Measurements from ENCODE around the gene DHX9.

Gene DHX9

GRCh38 chr1:182817802-182818201 is 21.3 kb upstream of the DHX9 start:
- peaks cover 4 to 8% of the 10 kb centered on the region in 2 donors for H3K36me3 Mint-ChIP-seq
- peaks cover 4 to 5% of the 10 kb centered on the region in 2 donors for H3K27me3 Mint-ChIP-seq
- no peak for DNase-seq
- peaks cover 7 to 11% of the 10 kb centered on the region in 2 donors for H3K4me1 Mint-ChIP-seq
- peak; percentile 72 to 82 for ATAC-seq (replicated peaks)
- H3K9me3 Mint-ChIP-seq = no peaks in the 10 kb centered on the region
- no peak overlapping the region for H3K27ac Mint-ChIP-seq
- H3K4me3 Mint-ChIP-seq = no peak overlapping the region

GRCh38 chr1:182823220-182823619 is 15.9 kb upstream of the DHX9 start:
- H3K4me3 Mint-ChIP-seq = no peak overlapping the region
- H3K27me3 Mint-ChIP-seq = peaks cover 5 to 8% of the 10 kb centered on the region in 2 donors
- ATAC-seq (replicated peaks) (no peak), DNase-seq (no peak)
- peaks cover under 1 to 2% of the 10 kb centered on the region in 2 donors for H3K4me1 Mint-ChIP-seq
- H3K36me3 Mint-ChIP-seq = peaks cover 0 to 2% of the 10 kb centered on the region in 2 donors
- H3K9me3 Mint-ChIP-seq = no peaks in the 10 kb centered on the region
- no peak overlapping the region for H3K27ac Mint-ChIP-seq

GRCh38 chr1:182826892-182827291 is 12.3 kb upstream of the DHX9 start:
- ATAC-seq (replicated peaks) (no peak), DNase-seq (no peak)
- no peak overlapping the region for H3K4me3 Mint-ChIP-seq
- H3K27me3 Mint-ChIP-seq = peaks cover 0 to 8% of the 10 kb centered on the region in 2 donors
- H3K27ac Mint-ChIP-seq = no peak overlapping the region
- H3K36me3 Mint-ChIP-seq = peaks cover 0 to 2% of the 10 kb centered on the region in 2 donors
- peaks cover 7 to 10% of the 10 kb centered on the region in 2 donors for H3K4me1 Mint-ChIP-seq
- no peaks in the 10 kb centered on the region for H3K9me3 Mint-ChIP-seq

- Mint-ChIP-seq H3K4me3 (peak overlapping the region; percentile 42 to 62), H3K9me3 (no peaks in the 10 kb centered on the region), H3K27ac (no peak overlapping the region), H3K4me1 (peaks cover 7 to 10% of the 10 kb centered on the region in 2 donors), H3K36me3 (peaks cover 0 to 2% of the 10 kb centered on the region in 2 donors), H3K27me3 (peaks cover 0 to 4% of the 10 kb centered on the region in 2 donors)
- DNase-seq (no peak), ATAC-seq (replicated peaks) (peak; percentile 78 to 87)
These were observed 9.7 kb upstream of the DHX9 start for GRCh38 chr1:182829285-182829932.

- no peak overlapping the region for H3K27ac Mint-ChIP-seq
- peaks cover 7 to 10% of the 10 kb centered on the region in 2 donors for H3K4me1 Mint-ChIP-seq
- H3K36me3 Mint-ChIP-seq = no peaks in the 10 kb centered on the region
- no peaks in the 10 kb centered on the region for H3K9me3 Mint-ChIP-seq
- H3K27me3 Mint-ChIP-seq = no peaks in the 10 kb centered on the region
- DNase-seq (no peak), ATAC-seq (replicated peaks) (no peak)
- no peak overlapping the region for H3K4me3 Mint-ChIP-seq
These were observed 5.9 kb upstream of the DHX9 start for GRCh38 chr1:182833271-182833670.

GRCh38 chr1:182834326-182834725 is 4.8 kb upstream of the DHX9 start:
- Mint-ChIP-seq H3K36me3 (no peaks in the 10 kb centered on the region), H3K27me3 (no peaks in the 10 kb centered on the region), H3K9me3 (no peaks in the 10 kb centered on the region), H3K4me1 (peaks cover 8 to 13% of the 10 kb centered on the region in 2 donors), H3K4me3 (no peak overlapping the region), H3K27ac (no peak overlapping the region)
- no peak for ATAC-seq (replicated peaks)
- no peak for DNase-seq

GRCh38 chr1:182835806-182836205 is 3.3 kb upstream of the DHX9 start:
- DNase-seq (no peak), ATAC-seq (replicated peaks) (no peak)
- no peaks in the 10 kb centered on the region for H3K27me3 Mint-ChIP-seq
- H3K4me1 Mint-ChIP-seq = peaks cover 10 to 19% of the 10 kb centered on the region in 2 donors
- H3K36me3 Mint-ChIP-seq = peaks cover 10 to 12% of the 10 kb centered on the region in 2 donors
- H3K4me3 Mint-ChIP-seq = no peak overlapping the region
- no peaks in the 10 kb centered on the region for H3K9me3 Mint-ChIP-seq
- H3K27ac Mint-ChIP-seq = no peak overlapping the region

GRCh38 chr1:182841368-182841988 is 2.3 kb downstream of the DHX9 start:
- ATAC-seq (replicated peaks) = no peak
- Mint-ChIP-seq H3K36me3 (peaks cover 23 to 37% of the 10 kb centered on the region in 2 donors), H3K4me1 (peaks cover 25 to 63% of the 10 kb centered on the region in 2 donors)

GRCh38 chr1:182842265-182842664 is 3.1 kb downstream of the DHX9 start:
- ATAC-seq (replicated peaks) (no peak), DNase-seq (no peak)
- H3K9me3 Mint-ChIP-seq = no peaks in the 10 kb centered on the region
- H3K27me3 Mint-ChIP-seq = no peaks in the 10 kb centered on the region
- peaks cover 29 to 45% of the 10 kb centered on the region in 2 donors for H3K36me3 Mint-ChIP-seq
- peak overlapping the region; percentile 29 to 30 for H3K4me3 Mint-ChIP-seq
- H3K4me1 Mint-ChIP-seq = peaks cover 27 to 71% of the 10 kb centered on the region in 2 donors
- H3K27ac Mint-ChIP-seq = no peak overlapping the region

More at GRCh38 chr1:182841368-182841988, 2.3 kb downstream of the DHX9 start:
- Mint-ChIP-seq H3K27me3 (no peaks in the 10 kb centered on the region), H3K9me3 (no peaks in the 10 kb centered on the region), H3K4me3 (peak overlapping the region; percentile 98 to 99), H3K27ac (peak overlapping the region; percentile 98)
- DNase-seq = no peak

GRCh38 chr1:182845379-182845778 is 6.2 kb downstream of the DHX9 start:
- Mint-ChIP-seq H3K4me1 (peaks cover 34 to 79% of the 10 kb centered on the region in 2 donors), H3K4me3 (no peak overlapping the region), H3K27ac (peak overlapping the region; percentile 20), H3K36me3 (peaks cover 42 to 62% of the 10 kb centered on the region in 2 donors), H3K9me3 (no peaks in the 10 kb centered on the region), H3K27me3 (no peaks in the 10 kb centered on the region)
- ATAC-seq (replicated peaks) = no peak
- DNase-seq = no peak

GRCh38 chr1:182845894-182846293 is 6.7 kb downstream of the DHX9 start:
- Mint-ChIP-seq H3K36me3 (peaks cover 40 to 61% of the 10 kb centered on the region in 2 donors), H3K4me3 (peak overlapping the region in 1 of 2 donors; percentile 3)
- ATAC-seq (replicated peaks) = no peak

GRCh38 chr1:182847105-182847504 is 8.0 kb downstream of the DHX9 start:
- no peak overlapping the region for H3K27ac Mint-ChIP-seq
- peaks cover 42 to 58% of the 10 kb centered on the region in 2 donors for H3K36me3 Mint-ChIP-seq
- H3K27me3 Mint-ChIP-seq = no peaks in the 10 kb centered on the region
- ATAC-seq (replicated peaks) (no peak), DNase-seq (no peak)
- H3K9me3 Mint-ChIP-seq = no peaks in the 10 kb centered on the region
- H3K4me3 Mint-ChIP-seq = no peak overlapping the region
- peaks cover 28 to 66% of the 10 kb centered on the region in 2 donors for H3K4me1 Mint-ChIP-seq

More at GRCh38 chr1:182845894-182846293, 6.7 kb downstream of the DHX9 start:
- no peak for DNase-seq
- no peaks in the 10 kb centered on the region for H3K9me3 Mint-ChIP-seq
- H3K4me1 Mint-ChIP-seq = peaks cover 31 to 74% of the 10 kb centered on the region in 2 donors
- H3K27ac Mint-ChIP-seq = no peak overlapping the region
- H3K27me3 Mint-ChIP-seq = no peaks in the 10 kb centered on the region

- ATAC-seq (replicated peaks) (no peak), DNase-seq (no peak)
- peaks cover 22 to 54% of the 10 kb centered on the region in 2 donors for H3K4me1 Mint-ChIP-seq
- no peak overlapping the region for H3K27ac Mint-ChIP-seq
- H3K27me3 Mint-ChIP-seq = no peaks in the 10 kb centered on the region
- no peak overlapping the region for H3K4me3 Mint-ChIP-seq
- H3K9me3 Mint-ChIP-seq = no peaks in the 10 kb centered on the region
- peaks cover 44 to 54% of the 10 kb centered on the region in 2 donors for H3K36me3 Mint-ChIP-seq
These were observed 9.6 kb downstream of the DHX9 start for GRCh38 chr1:182848736-182849135.

- Mint-ChIP-seq H3K27me3 (no peaks in the 10 kb centered on the region), H3K9me3 (no peaks in the 10 kb centered on the region), H3K4me3 (no peak overlapping the region), H3K4me1 (peaks cover 19 to 40% of the 10 kb centered on the region in 2 donors), H3K36me3 (peaks cover 39 to 54% of the 10 kb centered on the region in 2 donors), H3K27ac (no peak overlapping the region)
- ATAC-seq (replicated peaks) (no peak), DNase-seq (no peak)
These were observed 11.2 kb downstream of the DHX9 start for GRCh38 chr1:182850319-182850718.

- Mint-ChIP-seq H3K9me3 (no peaks in the 10 kb centered on the region), H3K36me3 (peaks cover 36 to 45% of the 10 kb centered on the region in 2 donors), H3K27me3 (no peaks in the 10 kb centered on the region), H3K27ac (no peak overlapping the region), H3K4me3 (no peak overlapping the region), H3K4me1 (peaks cover 17 to 27% of the 10 kb centered on the region in 2 donors)
- ATAC-seq (replicated peaks) (peak in 1 of 2 donors; percentile 59), DNase-seq (no peak)
These were observed 12.7 kb downstream of the DHX9 start for GRCh38 chr1:182851825-182852224.

Measured in stimulated activated naive B cell treated with anti-CD40 and anti-IgM and Interleukin-4, amounts not matched to agents 10 μg/mL and 1 μg/mL and 100 μg/mL, for 72 hours (primary cell).